Measurements from ENCODE around the gene TTC34. TPM values are rescaled to one million over a fixed set of nuclear protein-coding genes. Genes with fewer than 3 reads are reported as not detected.

Gene TTC34
- total and polyA plus RNA-seq, 9 of the 15 experiments (the other 6 are each of a cell fraction or from before 2014, with no cell fraction given), result 0.03 to 0.38 (median 0.05) TPM; not detected in 2

- Histone ChIP-seq H2AFZ (ENCODE audit: low read depth, low read length) (no peak overlapping the region), H3K9ac (ENCODE audit: insufficient read depth in 1 of 2, low read depth in 2 of 2, low read length in 2 of 2) (no peak overlapping the region), H3K27me3 (ENCODE audit: control insufficient read depth in 2 of 2, insufficient read depth in 2 of 2, low read length in 2 of 2) (peaks cover 33 to 53% of the 10 kb centered on the region in 2 experiments; a peak in 4 of 5 replicates), H3K4me1 (replicated peaks in 1 of 2; ENCODE audit: control insufficient read depth in 2 of 2, insufficient read depth in 2 of 2, low read length in 2 of 2) (peaks cover 0 to 24% of the 10 kb centered on the region in 2 experiments; a peak in 2 of 5 replicates), H3K9me1 (ENCODE audit: control insufficient read depth, insufficient read depth, low read length) (no peaks in the 10 kb centered on the region), H3K36me3 (ENCODE audit: control insufficient read depth, insufficient read depth, low read length) (no peaks in the 10 kb centered on the region), H3K9me3 (replicated peaks; ENCODE audit: control insufficient read depth, insufficient read depth, low read depth, low read length) (no peaks in the 10 kb centered on the region), H3K27ac (ENCODE audit: extremely low read depth, low read depth, low read length) (no peak overlapping the region), H3K79me2 (ENCODE audit: control insufficient read depth, insufficient read depth, low read length) (no peaks in the 10 kb centered on the region), H3K4me3 (no peak overlapping the region), H3K4me2 (ENCODE audit: insufficient read depth, low read length) (no peak overlapping the region), H4K20me1 (replicated peaks; ENCODE audit: control insufficient read depth, insufficient read depth, low read length) (0 out of 2 replicates have a peak, but pooled peaks cover 9% of the 10 kb centered on the region)
- no peak for DNase-seq (ENCODE audit: extremely low read depth in 1 of 4, low spot score in 3 of 4)
- no peak for FAIRE-seq
- intact Hi-C loops (cut with micrococcal nuclease), result no loop called here
- ATAC-seq, result no peak
- 10% methylated on average over 13 of the region's 18 CpGs for WGBS (ENCODE audit: insufficient coverage, low coverage, missing lambda C conversion rate)
- ChIA-PET CTCF (ENCODE audit: low intra/inter-chr PET ratio) (no interaction called here), POLR2A (interaction anchor here (0.6 to 1.3 kb wide), 3 partner anchors 9 to 391 kb away, joined by 3 to 4 read pairs (median 3); no protein-coding TSS in a partner anchor)
- no peak for TF ChIP-seq ATF6 (CRISPR knock-in tag; IDR thresholded peaks at IDR 0.05)
- TF ChIP-seq RBM39 (optimal IDR thresholded peaks at IDR 0.05; ENCODE audit: low read depth, low read length), result no peak
- TF ChIP-seq ARID1B (IDR thresholded peaks at IDR 0.05), result no peak
- no peak for TF ChIP-seq CC2D1A (IDR thresholded peaks at IDR 0.05)
- no peak for TF ChIP-seq CBFB (CRISPR knock-in tag; IDR thresholded peaks at IDR 0.05)
- in situ Hi-C loops (cut with MboI), result no loop called here
- no TSS peak for BruUV-seq (replicated peaks)
Measured at GRCh38 chr1:2602866-2603520, 198.5 kb downstream of the TTC34 start.
